Breast epithelium (tissue), 4 donors: ENCODE data around the gene DYNC1H1. TPM values are rescaled to one million over a fixed set of nuclear protein-coding genes. Genes with fewer than 3 reads are reported as not detected.
"Not testable (repeated sequence)": the region's sequence is repeated elsewhere in the genome, so short reads cannot be mapped to it uniquely, and the experiment has no call there.

Source experiments
- DNase-seq, 2 donors: peaks; one replicate each; pipeline ENCODE4 v3.0.0-alpha.2; 2019; ENCODE audit warnings: low spot score in 2 of 2
- H3K27ac ChIP-seq, 2 donors: fragments of 200-600 bp; sonication (generic) in 1 of 2; one replicate each; pipeline ENCODE4 v1.5.1; 2016 to 2019; ENCODE audit warnings: mild to moderate bottlenecking in 1 of 2
- H3K27me3 ChIP-seq, 2 donors: fragments of 200-600 bp; sonication (generic) in 1 of 2; one replicate each; pipeline versions ENCODE4 v1.5.1 to v1.6.0; 2017 to 2019; ENCODE audit warnings: control low read depth in 1 of 2, mild to moderate bottlenecking in 1 of 2
- H3K36me3 ChIP-seq: fragments of 200-600 bp; one replicate; pipeline ENCODE4 v1.5.1; 2019
- H3K4me1 ChIP-seq, 2 donors: fragments of 200-600 bp; sonication (generic); one replicate each; pipeline ENCODE4 v1.5.1; 2016 to 2019; ENCODE audit warnings: control low read depth in 1 of 2
- H3K4me3 ChIP-seq, 3 donors: fragments of 200-600 bp; sonication (generic); 1 replicate in 2 of 3; 2 replicates in 1 of 3; pipeline ENCODE4 v1.5.1; 2016 to 2019; ENCODE audit warnings: mild to moderate bottlenecking in 3 of 3, moderate library complexity in 2 of 3
- H3K9me3 ChIP-seq, 2 donors: fragments of 200-600 bp; sonication (generic) in 1 of 2; one replicate each; pipeline ENCODE4 v1.5.1; 2016 to 2019; ENCODE audit warnings: control low read depth in 1 of 2
- POLR2A ChIP-seq: fragments of 450-650 bp; IDR thresholded peaks from one replicate; pipeline ENCODE4 v1.6.1; 2016; ENCODE audit warnings: antibody characterized with exemption, mild to moderate bottlenecking, moderate library complexity
- POLR2AphosphoS5 ChIP-seq, 3 donors: sonication (generic); formaldehyde crosslinking; IDR thresholded peaks; one replicate each; pipeline ENCODE4 v1.6.1; 2017; ENCODE audit warnings: antibody characterized with exemption in 3 of 3
- intact Hi-C: fragments of 100-400 bp; cut with DNase I; formaldehyde crosslinking; loops from one replicate; pipeline ENCODE4 v1.15.1; 2023; ENCODE audit warnings: low total_unique reads
- total RNA-seq, 3 donors: library from RNA; depleted of rRNA; stranded (reverse); fragments of >200 nt; gene quantifications; one replicate each; pipeline ENCODE4 v1.1.0, GENCODE V29; 2016
- TF ChIP-seq, protein P1 (sequence below), 3 donors: fragments of 450-650 bp; IDR thresholded peaks; one replicate each; pipeline ENCODE4 v1.5.1; 2016 to 2017; ENCODE audit warnings: antibody characterized with exemption in 3 of 3, mild to moderate bottlenecking in 3 of 3, moderate library complexity in 3 of 3

DYNC1H1 gene
- total RNA-seq, 3 donors from 2014 or later, result 355 to 424 (median 391) TPM

DNA sequence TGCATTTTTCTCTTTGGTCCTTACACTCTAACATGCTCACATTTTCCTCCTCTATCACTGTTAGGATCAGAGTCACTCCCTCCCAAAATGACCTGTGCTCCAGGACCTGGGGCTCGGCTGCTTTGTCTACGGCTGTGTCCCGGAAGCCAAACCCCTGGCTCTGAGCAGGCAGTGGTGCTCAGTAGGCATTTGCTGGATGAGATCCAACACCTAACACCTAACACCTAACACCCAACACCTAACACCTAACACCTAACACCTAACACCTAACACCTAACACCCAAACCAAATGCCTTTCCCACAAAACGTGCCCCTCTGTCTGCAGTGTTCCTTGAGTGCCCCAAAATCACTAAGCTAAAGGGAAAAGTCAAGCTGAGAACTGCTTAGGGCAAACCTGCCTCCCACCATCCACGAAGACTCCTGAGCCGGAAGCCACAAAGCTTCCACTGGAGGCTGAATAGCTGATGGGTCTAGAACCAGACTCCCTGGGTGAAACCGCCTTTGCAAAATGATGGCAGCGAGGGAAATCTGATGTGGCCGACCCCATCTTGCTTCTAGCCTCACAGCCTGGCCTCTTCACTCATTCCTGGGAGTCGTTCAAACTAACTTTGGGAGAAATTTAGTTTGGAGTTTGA is 93.2 kb downstream of the DYNC1H1 start:
- TF ChIP-seq POLR2A (no peak), POLR2AphosphoS5 (IDR thresholded peaks at IDR 0.05) (no peak)
- TF ChIP-seq, protein P1, sequence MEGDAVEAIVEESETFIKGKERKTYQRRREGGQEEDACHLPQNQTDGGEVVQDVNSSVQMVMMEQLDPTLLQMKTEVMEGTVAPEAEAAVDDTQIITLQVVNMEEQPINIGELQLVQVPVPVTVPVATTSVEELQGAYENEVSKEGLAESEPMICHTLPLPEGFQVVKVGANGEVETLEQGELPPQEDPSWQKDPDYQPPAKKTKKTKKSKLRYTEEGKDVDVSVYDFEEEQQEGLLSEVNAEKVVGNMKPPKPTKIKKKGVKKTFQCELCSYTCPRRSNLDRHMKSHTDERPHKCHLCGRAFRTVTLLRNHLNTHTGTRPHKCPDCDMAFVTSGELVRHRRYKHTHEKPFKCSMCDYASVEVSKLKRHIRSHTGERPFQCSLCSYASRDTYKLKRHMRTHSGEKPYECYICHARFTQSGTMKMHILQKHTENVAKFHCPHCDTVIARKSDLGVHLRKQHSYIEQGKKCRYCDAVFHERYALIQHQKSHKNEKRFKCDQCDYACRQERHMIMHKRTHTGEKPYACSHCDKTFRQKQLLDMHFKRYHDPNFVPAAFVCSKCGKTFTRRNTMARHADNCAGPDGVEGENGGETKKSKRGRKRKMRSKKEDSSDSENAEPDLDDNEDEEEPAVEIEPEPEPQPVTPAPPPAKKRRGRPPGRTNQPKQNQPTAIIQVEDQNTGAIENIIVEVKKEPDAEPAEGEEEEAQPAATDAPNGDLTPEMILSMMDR (IDR thresholded peaks at IDR 0.05), result no peak
- H3K9me3 ChIP-seq, result no peaks in the 10 kb centered on the region
- DNase-seq, result no peak
- no peak overlapping the region for H3K4me3 ChIP-seq
- no peaks in the 10 kb centered on the region for H3K36me3 ChIP-seq
- no peak overlapping the region for H3K27ac ChIP-seq
- H3K4me1 ChIP-seq, result no peaks in the 10 kb centered on the region
- intact Hi-C loops, result no loop called here
- no peaks in the 10 kb centered on the region for H3K27me3 ChIP-seq

DNA sequence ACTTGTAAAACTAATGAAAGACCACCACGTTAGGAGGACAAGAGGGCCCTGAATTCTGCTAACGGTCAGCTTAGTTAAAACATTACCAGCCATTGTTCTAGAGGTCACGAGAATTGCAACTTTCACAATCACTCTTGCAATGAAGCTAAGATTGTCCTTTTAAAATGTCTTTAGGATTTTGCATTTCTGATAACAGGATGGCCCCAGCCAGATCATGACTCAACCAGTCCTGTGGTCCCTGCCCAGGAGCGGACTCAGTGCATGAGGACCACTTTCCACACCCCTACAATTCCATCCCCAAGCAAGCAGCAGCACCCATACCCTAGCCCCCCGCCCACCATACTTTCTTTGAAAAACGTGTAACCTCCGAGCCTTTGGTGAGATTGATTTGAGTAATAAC is 93.8 kb downstream of the DYNC1H1 start:
- Histone ChIP-seq H3K4me1 (no peaks in the 10 kb centered on the region), H3K9me3 (no peaks in the 10 kb centered on the region), H3K27me3 (no peaks in the 10 kb centered on the region), H3K36me3 (no peaks in the 10 kb centered on the region), H3K27ac (no peak overlapping the region), H3K4me3 (no peak overlapping the region)
- TF ChIP-seq POLR2AphosphoS5 (IDR thresholded peaks at IDR 0.05) (no peak), POLR2A (no peak)
- TF ChIP-seq, protein P1 (IDR thresholded peaks at IDR 0.05), result no peak
- DNase-seq, result no peak
- intact Hi-C loops, result no loop called here

DNA sequence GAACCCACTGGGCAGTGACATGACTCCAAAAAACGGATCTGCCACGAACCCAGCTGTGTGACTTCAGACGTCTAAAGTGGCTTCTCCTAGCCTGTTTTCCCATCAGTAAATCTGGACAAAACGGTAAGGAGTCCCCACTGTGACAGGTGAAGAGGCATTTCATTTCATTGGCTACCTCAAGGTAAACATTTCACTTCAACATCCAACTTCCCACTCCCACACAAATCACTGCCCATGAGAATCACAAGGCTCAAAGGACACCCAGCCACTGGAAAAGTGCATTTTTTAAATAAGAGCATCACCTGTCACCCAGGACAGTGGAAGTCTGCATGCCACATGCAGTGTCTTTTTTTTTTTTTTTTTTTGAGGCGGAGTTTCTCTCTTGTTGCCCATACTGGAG is 94.6 kb downstream of the DYNC1H1 start:
- Histone ChIP-seq H3K9me3 (no peaks in the 10 kb centered on the region), H3K27ac (no peak overlapping the region), H3K27me3 (no peaks in the 10 kb centered on the region), H3K4me3 (no peak overlapping the region), H3K4me1 (no peaks in the 10 kb centered on the region), H3K36me3 (no peaks in the 10 kb centered on the region)
- TF ChIP-seq, protein P1 (IDR thresholded peaks at IDR 0.05), result no peak
- TF ChIP-seq POLR2A, result no peak
- no peak for TF ChIP-seq POLR2AphosphoS5 (IDR thresholded peaks at IDR 0.05)
- DNase-seq, result no peak
- intact Hi-C loops, result no loop called here

DNA sequence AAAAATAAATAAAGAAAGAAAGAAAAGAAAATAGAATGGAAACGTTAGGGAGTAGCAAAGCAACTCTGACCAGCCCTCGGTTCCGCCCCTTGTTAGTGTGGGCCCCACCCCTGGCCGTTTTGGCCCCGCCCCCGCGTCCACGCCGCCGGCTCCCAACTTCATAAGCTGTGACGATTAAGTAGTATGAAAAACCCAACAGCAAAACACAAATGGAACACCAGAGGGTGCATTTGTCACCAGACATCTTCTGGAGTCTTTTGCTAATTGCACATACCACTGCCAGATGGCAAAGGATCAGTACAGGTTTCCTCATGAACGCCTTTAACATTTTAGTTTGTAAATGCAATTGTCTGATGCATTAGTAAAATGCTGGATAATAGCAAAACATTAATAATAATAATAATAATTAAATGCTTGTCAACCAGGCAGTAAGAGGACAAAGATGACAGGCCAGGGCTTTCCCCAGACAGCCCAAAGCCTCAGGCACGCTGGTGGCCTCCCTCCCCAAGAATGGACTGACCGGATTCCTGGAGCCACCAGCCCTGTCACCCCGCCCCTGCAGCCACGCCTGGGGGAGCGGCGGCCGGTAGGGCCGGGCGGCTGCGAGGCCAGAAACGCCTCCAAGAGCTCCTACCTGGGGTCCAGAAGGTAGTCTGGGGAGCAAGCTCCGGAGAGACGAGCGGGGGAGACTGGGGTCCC is 98.9 kb downstream of the DYNC1H1 start:
- Histone ChIP-seq H3K4me1 (no peaks in the 10 kb centered on the region), H3K4me3 (no peak overlapping the region), H3K9me3 (no peaks in the 10 kb centered on the region), H3K27ac (peak overlapping the region; percentile 74 to 78), H3K27me3 (no peaks in the 10 kb centered on the region), H3K36me3 (no peaks in the 10 kb centered on the region)
- peak; percentile 89 to 93 for DNase-seq
- TF ChIP-seq POLR2AphosphoS5 (IDR thresholded peaks at IDR 0.05) (peak in 1 of 3 donors; percentile 29), POLR2A (no peak)
- TF ChIP-seq, protein P1 (IDR thresholded peaks at IDR 0.05), result peak; percentile 39 to 72 (median 46)
- intact Hi-C loops, result loop anchor here (1.0 kb wide), 1 partner anchor 22 kb away; no protein-coding TSS in a partner anchor

DNA sequence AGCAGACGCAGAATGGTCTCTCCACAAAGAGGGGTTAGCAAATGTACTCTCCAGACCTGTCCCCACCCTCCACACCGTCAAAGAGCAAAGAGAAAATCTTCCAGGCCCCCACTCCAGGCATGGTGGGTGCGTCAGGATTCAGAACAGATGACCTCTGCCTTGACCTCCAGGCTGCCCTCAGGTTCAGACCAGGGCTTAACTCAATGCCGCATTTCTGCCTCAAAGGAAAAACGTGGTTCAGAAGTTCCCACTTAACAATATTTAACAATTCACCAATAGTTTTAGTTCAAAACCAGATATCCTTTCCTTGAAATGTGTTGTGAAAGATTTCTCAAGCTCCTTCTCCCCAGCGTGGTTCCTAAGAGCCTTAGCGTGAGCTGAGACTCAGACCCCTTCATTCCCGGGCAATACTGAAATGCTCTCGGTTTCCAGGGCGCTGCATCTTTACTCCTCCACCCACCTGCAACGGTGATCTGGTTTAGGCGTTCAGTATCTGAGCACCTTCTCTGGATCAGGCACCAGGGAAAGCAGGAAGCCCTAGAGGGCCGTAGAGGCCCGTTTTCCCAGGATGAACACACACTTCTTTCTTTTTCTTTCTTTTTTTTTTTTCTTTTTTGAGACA is 99.5 kb downstream of the DYNC1H1 start:
- Histone ChIP-seq H3K36me3 (no peaks in the 10 kb centered on the region), H3K4me1 (no peaks in the 10 kb centered on the region), H3K27me3 (no peaks in the 10 kb centered on the region), H3K9me3 (no peaks in the 10 kb centered on the region), H3K4me3 (no peak overlapping the region), H3K27ac (peak overlapping the region; percentile 74 to 78)
- intact Hi-C loops, result loop anchor here (1.0 kb wide), 1 partner anchor 21 kb away; no protein-coding TSS in a partner anchor
- DNase-seq, result no peak
- TF ChIP-seq POLR2AphosphoS5 (IDR thresholded peaks at IDR 0.05) (no peak), POLR2A (no peak)
- TF ChIP-seq, protein P1 (IDR thresholded peaks at IDR 0.05), result no peak

DNA sequence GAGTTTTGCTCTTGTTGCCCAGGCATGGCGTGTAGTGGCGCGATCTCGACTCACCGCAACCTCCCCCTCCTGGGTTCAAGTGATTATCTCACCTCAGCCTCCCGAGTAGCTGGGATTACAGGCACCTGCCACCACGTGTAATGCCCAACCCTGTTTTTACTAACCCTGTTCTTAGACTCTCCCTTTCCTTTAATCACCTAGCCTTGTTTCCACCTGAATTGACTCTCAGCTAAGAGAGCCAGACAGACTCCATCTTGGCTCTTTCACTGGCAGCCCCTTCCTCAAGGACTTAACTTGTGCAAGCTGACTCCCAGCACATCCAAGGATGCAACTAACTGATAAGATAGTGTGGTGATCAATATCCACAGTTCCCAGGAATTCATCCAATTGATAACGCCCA is 100.2 kb downstream of the DYNC1H1 start:
- H3K27me3 ChIP-seq, intact Hi-C loops, H3K4me1 ChIP-seq, H3K4me3 ChIP-seq, DNase-seq, H3K36me3 ChIP-seq, H3K27ac ChIP-seq, H3K9me3 ChIP-seq: not testable (repeated sequence)
